Endothelial cell of umbilical vein (primary cell): ENCODE results near the gene NGEF. TPM values are rescaled to one million over a fixed set of nuclear protein-coding genes. Genes with fewer than 3 reads are reported as not detected.
A peak's percentile ranks its signal among the peaks of the same experiment; 100 is the strongest.

Source experiments
- BruUV-seq: library from RNA; stranded (reverse); fragments of 400-500 nt; replicated peaks from 2 replicates; lab custom pipeline; 2021; lab: Mats Ljungman, UMichigan
- CTCF ChIA-PET: fragments of 300-600, 350-600 bp; sonication (Branson Sonifier 250); formaldehyde crosslinking; loops from one replicate; lab custom pipeline; 2021; ENCODE audit warnings: antibody characterized with exemption, inconsistent platforms; lab: Charles Lee
- POLR2A ChIA-PET: fragments of 300-600, 350-600 bp; sonication (Branson Sonifier 250); formaldehyde crosslinking; loops from one replicate; lab custom pipeline; 2021; ENCODE audit warnings: antibody characterized with exemption, inconsistent platforms; lab: Charles Lee
- DNase-seq: peaks from one replicate; pipeline ENCODE4 v3.0.0-alpha.2; 2011; ENCODE audit warnings: low read depth, low spot score
- FAIRE-seq: peaks from 2 replicates; lab custom pipeline; 2011; peaks lifted over from hg19 to GRCh38; lab: Jason Lieb, UNC
- H2AFZ ChIP-seq: 2 replicates; pipeline ENCODE4 v1.6.0; 2012; ENCODE audit warnings: low read depth, low read length, control low read depth, inconsistent platforms
- H3K27ac ChIP-seq: 2 replicates; pipeline ENCODE4 v1.5.1; 2011; ENCODE audit warnings: low read depth, mild to moderate bottlenecking, control low read depth, low read length, moderate library complexity; ENCODE audit not compliant: insufficient read depth
- H3K27me3 ChIP-seq, 2 experiments: 2 replicates each; pipeline versions ENCODE4 v1.6.0 to v1.6.1; 2011; ENCODE audit warnings: low read length in 2 of 2, mixed read lengths in 1 of 2; ENCODE audit not compliant: control insufficient read depth in 2 of 2, insufficient read depth in 2 of 2
- H3K36me3 ChIP-seq, 2 experiments: 2 replicates in 1 of 2; 3 replicates in 1 of 2; pipeline ENCODE4 v1.5.1; 2011; ENCODE audit warnings: low read length in 2 of 2, mild to moderate bottlenecking in 1 of 2, moderate library complexity in 1 of 2; ENCODE audit not compliant: control insufficient read depth in 2 of 2, insufficient read depth in 2 of 2; ENCODE audit errors: extremely low read depth in 1 of 2
- H3K4me1 ChIP-seq: 3 replicates; pipeline ENCODE4 v1.5.1; 2011; ENCODE audit warnings: mild to moderate bottlenecking, low read length; ENCODE audit not compliant: control insufficient read depth, insufficient read depth; ENCODE audit errors: extremely low read depth
- H3K4me2 ChIP-seq: 2 replicates; pipeline ENCODE4 v1.6.1; 2011; ENCODE audit warnings: low read length, control low read depth, mixed read lengths; ENCODE audit not compliant: insufficient read depth
- H3K4me3 ChIP-seq, 3 experiments: fragments of 200-600 bp in 1 of 3; sonication (generic), shearing (Covaris generic) in 1 of 3; replicated peaks in 1 of 3; 2 replicates each; pipeline ENCODE4 v1.5.1; 2011 to 2016; ENCODE audit warnings: control low read depth in 3 of 3, low read length in 3 of 3, mild to moderate bottlenecking in 2 of 3, inconsistent platforms in 1 of 3, low read depth in 1 of 3, moderate library complexity in 1 of 3; ENCODE audit not compliant: insufficient read depth in 1 of 3
- H3K79me2 ChIP-seq: 2 replicates; pipeline ENCODE4 v1.6.0; 2012; ENCODE audit warnings: low read length, inconsistent platforms; ENCODE audit not compliant: control insufficient read depth, insufficient read depth
- H3K9ac ChIP-seq: replicated peaks from 2 replicates; pipeline ENCODE3; 2011; ENCODE audit warnings: low read length, control low read depth; ENCODE audit not compliant: insufficient read depth; ENCODE audit errors: extremely low read depth
- H3K9me1 ChIP-seq: replicated peaks from 3 replicates; pipeline ENCODE4 v1.6.0; 2011; ENCODE audit warnings: mild to moderate bottlenecking, low read length; ENCODE audit not compliant: control insufficient read depth, insufficient read depth; ENCODE audit errors: extremely low read depth
- H3K9me3 ChIP-seq: replicated peaks from 2 replicates; pipeline ENCODE4 v1.5.1; 2012; ENCODE audit warnings: low read length, inconsistent platforms; ENCODE audit not compliant: control insufficient read depth, insufficient read depth
- H4K20me1 ChIP-seq: replicated peaks from 2 replicates; pipeline ENCODE3; 2011; ENCODE audit warnings: mild to moderate bottlenecking, low read length; ENCODE audit not compliant: control insufficient read depth, insufficient read depth; ENCODE audit errors: extremely low read depth
- EZH2 ChIP-seq: IDR thresholded peaks from 2 replicates; pipeline ENCODE4 v1.6.1; 2012; ENCODE audit warnings: borderline replicate concordance, low read depth, mild to moderate bottlenecking, moderate library complexity, low read length, inconsistent platforms; ENCODE audit not compliant: severe bottlenecking
- JUN ChIP-seq: IDR thresholded peaks from 2 replicates; pipeline ENCODE4 v1.6.1; 2011; ENCODE audit warnings: borderline replicate concordance, low read depth; ENCODE audit not compliant: insufficient read length, insufficient read depth
- dilution Hi-C: fragments of 300-500 bp; cut with MboI; formaldehyde crosslinking; loops from one replicate; pipeline ENCODE4 v1.15.0; 2019; ENCODE audit warnings: low sequenced_read_pairs; ENCODE audit not compliant: extremely low pct_ligation_motif_present
- intact Hi-C: fragments of 100-400 bp; cut with micrococcal nuclease; formaldehyde crosslinking; loops from one replicate; pipeline ENCODE4 v1.10.0; 2022
- polyA plus RNA-seq, 4 experiments: library from polyadenylated mRNA; depleted of rRNA in 3 of 4; stranded (reverse) in 3 of 4; unstranded in 1 of 4; fragments of >200 nt; gene quantifications; 2 replicates each; pipeline versions ENCODE4 v1.2.1 to v1.2.3, GENCODE V29; 2011 to 2012; ENCODE audit warnings: missing spikeins in 1 of 4
- total RNA-seq: library from RNA; stranded (reverse); gene quantifications from 2 replicates; pipeline ENCODE4 v1.2.3, GENCODE V29; 2021

The NGEF gene
- total and polyA plus RNA-seq, 2 donors (not counting 3 experiments of a cell fraction or from before 2014, with no cell fraction given) = 0.22 to 0.41 TPM

DNA sequence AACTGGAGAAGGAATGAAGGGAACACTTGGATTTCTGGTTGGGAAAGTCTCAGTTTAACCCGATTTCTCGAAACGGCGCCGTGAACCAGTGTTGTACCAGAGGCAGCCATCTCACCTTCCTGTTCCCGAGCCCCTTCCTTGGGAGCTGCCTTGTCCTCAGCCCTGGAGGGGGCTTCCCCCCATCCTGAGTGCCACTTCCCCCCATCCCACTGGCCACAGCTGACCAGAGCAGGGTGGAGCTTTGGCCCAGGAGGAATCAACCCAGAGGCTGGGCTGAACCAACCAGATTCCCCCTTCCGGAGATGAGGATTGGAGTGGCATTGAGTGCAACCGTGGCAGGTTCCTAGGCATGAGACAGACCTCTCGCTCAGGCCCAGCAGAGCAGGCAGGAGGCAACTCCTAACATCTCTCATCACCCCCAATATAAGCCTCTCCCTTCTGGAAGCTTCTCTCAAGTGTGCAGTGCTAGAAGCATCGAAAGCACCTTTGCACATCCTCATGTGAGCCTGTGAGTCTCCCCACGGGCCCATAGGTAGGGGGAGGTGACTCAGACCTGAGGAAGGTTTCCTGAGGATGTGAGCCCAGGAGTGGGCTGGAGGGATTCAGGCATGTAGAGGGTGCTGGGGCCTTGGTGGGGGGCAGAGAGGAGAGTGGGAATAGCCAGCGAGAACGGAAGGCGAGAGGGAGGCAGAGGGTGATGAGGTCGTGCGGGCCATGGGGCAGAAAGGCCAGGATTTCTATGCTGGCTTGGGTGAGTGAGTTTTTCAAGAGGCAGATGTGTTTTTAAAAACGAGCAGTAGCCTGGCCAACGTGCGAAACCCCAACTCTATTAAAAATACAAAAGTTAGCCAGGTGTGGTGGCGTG, 11.9 kb downstream of the NGEF start:
- H3K4me3 ChIP-seq = no peak overlapping the region
- H3K4me2 ChIP-seq = no peak overlapping the region
- H3K36me3 ChIP-seq = no peaks in the 10 kb centered on the region
- FAIRE-seq (peak; percentile 66), DNase-seq (no peak)
- no peaks in the 10 kb centered on the region for H3K79me2 ChIP-seq
- no peaks in the 10 kb centered on the region for H4K20me1 ChIP-seq
- H3K27ac ChIP-seq = no peak overlapping the region
- no peaks in the 10 kb centered on the region for H3K4me1 ChIP-seq
- no TSS peak for BruUV-seq
- dilution Hi-C loops (no loop called here), intact Hi-C loops (no loop called here)
- no peaks in the 10 kb centered on the region for H3K9me3 ChIP-seq
- no peak overlapping the region for H3K9ac ChIP-seq
- H3K9me1 ChIP-seq = no peaks in the 10 kb centered on the region
- H2AFZ ChIP-seq = no peak overlapping the region
- CTCF ChIA-PET = no interaction called here
- TF ChIP-seq EZH2 = no peak
- POLR2A ChIA-PET = no interaction called here
- no peaks in the 10 kb centered on the region for H3K27me3 ChIP-seq

DNA sequence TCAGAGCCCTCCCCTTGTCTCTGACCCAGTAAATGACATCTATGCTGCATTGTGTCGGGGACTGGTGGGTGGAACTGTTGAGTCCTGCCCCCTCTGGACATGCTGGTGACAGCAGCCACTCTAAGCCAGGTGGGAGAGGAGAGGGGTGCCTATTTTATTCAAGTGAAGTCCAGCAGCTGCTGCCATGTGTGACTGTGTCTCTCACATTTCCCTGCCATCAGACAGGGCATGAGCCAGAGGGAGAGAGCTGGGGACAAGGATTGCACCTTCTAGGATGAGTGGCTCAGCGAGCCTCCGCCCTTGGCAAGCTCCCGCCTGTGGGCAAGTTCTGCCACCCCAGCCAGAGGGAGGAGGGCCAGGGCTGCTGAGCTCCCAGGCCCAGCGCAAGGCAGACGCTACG, 13.7 kb downstream of the NGEF start:
- intact Hi-C loops = no loop called here

More for the DNA sequence above, 13.7 kb downstream of the NGEF start:
- no TSS peak for BruUV-seq
- Histone ChIP-seq H3K4me3 (no peak overlapping the region), H3K4me1 (no peaks in the 10 kb centered on the region), H3K36me3 (no peaks in the 10 kb centered on the region), H2AFZ (no peak overlapping the region), H4K20me1 (no peaks in the 10 kb centered on the region), H3K27me3 (no peaks in the 10 kb centered on the region), H3K9me3 (no peaks in the 10 kb centered on the region), H3K9ac (no peak overlapping the region), H3K79me2 (no peaks in the 10 kb centered on the region), H3K4me2 (no peak overlapping the region), H3K27ac (no peak overlapping the region), H3K9me1 (no peaks in the 10 kb centered on the region)
- ChIA-PET POLR2A (no interaction called here), CTCF (no interaction called here)
- TF ChIP-seq EZH2 = no peak
- TF ChIP-seq JUN = no peak
- dilution Hi-C loops = no loop called here
- FAIRE-seq = no peak
- no peak for DNase-seq
